ENCODE results near the gene IMPG2. TPM values are rescaled to one million over a fixed set of nuclear protein-coding genes. Genes with fewer than 3 reads are reported as not detected.

IMPG2 gene
- total RNA-seq, 1 experiment from 2014 or later = 0.04 TPM

DNA sequence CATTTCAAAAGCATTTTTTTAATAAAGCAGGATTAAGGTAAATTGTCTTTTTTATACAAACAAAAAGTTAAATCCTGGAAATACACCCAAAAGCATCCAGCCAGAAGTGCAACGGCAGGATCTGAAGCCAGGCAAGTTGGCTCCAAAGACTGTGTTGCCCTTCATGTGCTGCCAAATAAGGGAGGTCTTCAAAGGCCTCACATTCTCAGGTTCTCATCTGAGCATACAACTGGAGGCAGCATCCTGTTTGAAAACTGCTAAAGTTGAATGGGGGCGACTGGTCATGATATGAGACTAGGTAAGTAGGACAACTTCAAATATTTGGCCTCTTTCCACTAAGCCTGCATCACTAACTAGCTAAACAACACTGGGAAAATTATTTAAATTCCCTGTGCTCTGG, 52.2 kb downstream of the IMPG2 start:
- Histone ChIP-seq H3K27ac (ENCODE audit: insufficient read length, low read depth, low read length) (no peak overlapping the region), H3K18ac (ENCODE audit: insufficient read length, low read depth, low read length) (no peak overlapping the region), H4K5ac (ENCODE audit: insufficient read length, low read depth, low read length) (no peak overlapping the region), H4K91ac (ENCODE audit: insufficient read length, low read depth, low read length) (no peak overlapping the region), H3K79me2 (ENCODE audit: insufficient read depth, low read length) (no peaks in the 10 kb centered on the region), H3K79me1 (ENCODE audit: insufficient read depth, low read depth, low read length, poor library complexity, severe bottlenecking) (no peaks in the 10 kb centered on the region), H4K20me1 (ENCODE audit: control insufficient read depth, insufficient read depth, insufficient read length) (no peaks in the 10 kb centered on the region), H3K9me3 (ENCODE audit: control insufficient read depth, low read depth, low read length) (no peaks in the 10 kb centered on the region), H3K4ac (ENCODE audit: low read depth, low read length) (no peak overlapping the region), H4K8ac (replicated peaks; ENCODE audit: insufficient read length, low read depth, low read length) (no peak overlapping the region), H2BK5ac (ENCODE audit: insufficient read length, low read length) (no peak overlapping the region), H3K4me2 (ENCODE audit: insufficient read depth, insufficient read length, low read length) (no peak overlapping the region), H3T11ph (ENCODE audit: low read length) (no peak overlapping the region), H3K56ac (ENCODE audit: insufficient read length, low read depth, low read length) (no peak overlapping the region), H3K27me3 (ENCODE audit: insufficient read depth, low read length) (peaks cover 19% of the 10 kb centered on the region), H3K23ac (ENCODE audit: insufficient read length, low read depth, low read length) (no peak overlapping the region), H3K9ac (ENCODE audit: extremely low read depth, insufficient read length, low read length) (no peak overlapping the region), H3K4me1 (ENCODE audit: insufficient read depth, low read length) (no peaks in the 10 kb centered on the region; the same call in 1 of the 2 replicates), H2BK20ac (ENCODE audit: low read depth, low read length, poor library complexity, severe bottlenecking) (no peak overlapping the region), H2BK12ac (ENCODE audit: insufficient read length, low read depth, low read length) (no peak overlapping the region), H2AK5ac (ENCODE audit: insufficient read length, low read length) (no peak overlapping the region), H2BK120ac (ENCODE audit: low read depth, low read length, poor library complexity, severe bottlenecking) (no peak overlapping the region), H3K23me2 (ENCODE audit: insufficient read length, low read depth, low read length, poor library complexity, severe bottlenecking) (no peaks in the 10 kb centered on the region), H2BK15ac (ENCODE audit: low read depth, low read length) (no peak overlapping the region), H3K14ac (ENCODE audit: insufficient read depth, low read length) (no peak overlapping the region), H2AFZ (ENCODE audit: low read length) (no peak overlapping the region)
- TF ChIP-seq, protein P1, sequence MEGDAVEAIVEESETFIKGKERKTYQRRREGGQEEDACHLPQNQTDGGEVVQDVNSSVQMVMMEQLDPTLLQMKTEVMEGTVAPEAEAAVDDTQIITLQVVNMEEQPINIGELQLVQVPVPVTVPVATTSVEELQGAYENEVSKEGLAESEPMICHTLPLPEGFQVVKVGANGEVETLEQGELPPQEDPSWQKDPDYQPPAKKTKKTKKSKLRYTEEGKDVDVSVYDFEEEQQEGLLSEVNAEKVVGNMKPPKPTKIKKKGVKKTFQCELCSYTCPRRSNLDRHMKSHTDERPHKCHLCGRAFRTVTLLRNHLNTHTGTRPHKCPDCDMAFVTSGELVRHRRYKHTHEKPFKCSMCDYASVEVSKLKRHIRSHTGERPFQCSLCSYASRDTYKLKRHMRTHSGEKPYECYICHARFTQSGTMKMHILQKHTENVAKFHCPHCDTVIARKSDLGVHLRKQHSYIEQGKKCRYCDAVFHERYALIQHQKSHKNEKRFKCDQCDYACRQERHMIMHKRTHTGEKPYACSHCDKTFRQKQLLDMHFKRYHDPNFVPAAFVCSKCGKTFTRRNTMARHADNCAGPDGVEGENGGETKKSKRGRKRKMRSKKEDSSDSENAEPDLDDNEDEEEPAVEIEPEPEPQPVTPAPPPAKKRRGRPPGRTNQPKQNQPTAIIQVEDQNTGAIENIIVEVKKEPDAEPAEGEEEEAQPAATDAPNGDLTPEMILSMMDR (conservative IDR thresholded peaks at IDR 0.05) = no peak
- no peak overlapping the region for H3K4me3 Mint-ChIP-seq
- peaks cover 85% of the 10 kb centered on the region for H3K27me3 Mint-ChIP-seq (ENCODE audit: low read depth)
- no peaks in the 10 kb centered on the region for H3K36me3 Mint-ChIP-seq (ENCODE audit: insufficient read depth in 1 of 3, low read depth in 3 of 3)
- peaks cover 0 to 3% of the 10 kb centered on the region in 2 experiments; a peak in 2 of 5 replicates for H3K9me3 Mint-ChIP-seq
- H3K4me1 Mint-ChIP-seq = peaks cover 9 to 10% of the 10 kb centered on the region in 2 experiments
- no CpG with 5 or more reads among the region's 2 CpGs for WGBS (ENCODE audit: extremely low coverage, insufficient read length, low lambda C conversion rate)
- no peak overlapping the region for H3K27ac Mint-ChIP-seq
- DNase-seq = no peak

Data from H9 (cell line).